Stimulated activated CD4-positive, alpha-beta T cell treated with anti-CD3 and anti-CD28 coated beads, Interleukin-12 subunit alpha, Interleukin-12 subunit beta, amount 100 ng/mL, for 4 hours (primary cell): ENCODE data around the gene KDM6A.
"Not testable (repeated sequence)": the region's sequence is repeated elsewhere in the genome, so short reads cannot be mapped to it uniquely, and the experiment has no call there.

Source experiments
- DNase-seq: peaks from one replicate; pipeline ENCODE4 v3.0.0-alpha.2; 2020

Gene KDM6A

DNA sequence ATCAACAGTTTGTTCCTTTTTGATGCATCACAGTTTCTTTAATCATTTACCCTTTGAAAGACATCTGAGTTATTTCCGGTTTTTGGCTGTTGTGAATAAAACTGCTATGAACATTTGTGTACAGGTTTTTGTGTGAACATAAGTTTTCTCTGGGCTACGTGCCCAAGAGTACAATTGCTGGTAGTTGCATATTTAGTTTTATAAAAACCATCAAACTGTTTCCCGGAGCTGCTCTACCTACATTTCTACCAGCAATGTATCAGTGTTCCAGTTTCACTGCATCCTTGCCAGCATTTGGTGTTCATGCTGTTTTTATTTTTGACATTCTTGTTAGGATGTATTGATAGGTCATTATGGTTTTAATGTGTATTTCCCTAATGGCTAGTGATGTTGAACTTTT, 17.3 kb downstream of the KDM6A start:
- DNase-seq: no peak

DNA sequence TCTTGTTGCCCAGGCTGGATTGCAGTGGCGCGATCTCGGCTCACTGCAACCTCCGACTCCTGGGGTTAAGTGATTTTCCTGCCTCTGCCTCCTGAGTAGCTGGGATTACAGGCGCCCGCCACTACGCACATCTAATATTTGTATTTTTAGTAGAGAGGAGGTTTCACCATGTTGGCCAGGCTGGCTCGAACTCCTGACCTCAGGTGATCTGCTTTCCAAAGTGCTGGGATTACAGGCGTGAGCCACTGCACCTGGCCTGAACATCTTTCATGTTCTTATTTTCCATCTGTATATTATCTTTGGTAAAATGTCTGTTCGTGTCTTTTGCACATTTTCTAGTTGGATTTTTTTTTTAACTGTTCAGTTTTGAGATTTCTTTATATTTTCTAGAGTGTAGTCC, 17.7 kb downstream of the KDM6A start:
- not testable (repeated sequence) for DNase-seq

GRCh38 chrX:44891642-44892041, 18.7 kb downstream of the KDM6A start:
- no peak for DNase-seq

- no peak for DNase-seq
Measured at GRCh38 chrX:44896876-44897186, 23.8 kb downstream of the KDM6A start.

- no peak for DNase-seq
Measured at GRCh38 chrX:44897539-44897938, 24.6 kb downstream of the KDM6A start.

DNA sequence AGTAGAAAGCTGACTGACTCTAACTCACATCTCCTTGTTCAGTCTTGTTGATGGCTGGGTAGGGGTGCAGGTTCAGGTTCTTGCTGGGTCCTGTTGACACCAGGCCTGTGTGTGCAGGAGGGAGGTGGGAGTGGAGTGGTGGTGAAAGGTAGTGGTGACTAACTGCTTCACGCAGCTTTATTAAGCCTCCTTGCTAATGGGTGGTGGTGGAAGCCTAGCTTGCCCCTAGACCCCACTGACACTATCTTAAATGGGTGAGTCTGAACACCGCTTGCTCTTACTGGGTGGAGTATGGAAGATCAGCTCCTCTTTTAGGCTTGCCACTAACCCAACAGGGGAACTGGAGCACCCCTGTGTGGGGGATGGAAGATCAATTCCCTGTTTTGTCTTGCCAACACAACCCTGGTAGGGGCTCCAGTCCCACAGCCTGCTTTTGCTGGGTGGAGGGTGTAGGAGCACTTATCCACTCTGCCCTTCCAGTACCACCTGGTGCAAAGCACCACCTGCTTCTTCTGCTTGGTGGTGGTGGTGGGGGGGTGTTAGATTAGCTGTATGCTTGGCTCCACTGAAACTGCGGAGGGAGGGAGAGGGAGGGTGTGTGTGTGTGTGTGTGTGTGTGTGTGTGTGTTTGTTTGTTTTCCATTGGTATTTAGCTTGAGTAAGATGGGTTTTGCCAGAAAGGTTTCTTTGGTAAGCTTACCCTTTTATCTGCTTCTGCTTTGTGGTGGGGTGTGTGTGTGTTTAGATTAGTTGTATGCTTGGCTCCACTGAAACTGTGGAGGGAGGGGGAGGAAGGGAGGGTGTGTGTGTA, 25.6 kb downstream of the KDM6A start:
- no peak for DNase-seq

GRCh38 chrX:44899946-44900345, 27.0 kb downstream of the KDM6A start:
- no peak for DNase-seq

GRCh38 chrX:44903107-44903506, 30.1 kb downstream of the KDM6A start:
- no peak for DNase-seq

- no peak for DNase-seq
Measured at GRCh38 chrX:44903830-44904530, 31.0 kb downstream of the KDM6A start.

GRCh38 chrX:44904542-44905115, 31.6 kb downstream of the KDM6A start:
- DNase-seq: no peak

- DNase-seq: no peak
Measured at GRCh38 chrX:44906041-44906440, 33.1 kb downstream of the KDM6A start.

- no peak for DNase-seq
Measured at GRCh38 chrX:44906542-44906941, 33.6 kb downstream of the KDM6A start.

DNA sequence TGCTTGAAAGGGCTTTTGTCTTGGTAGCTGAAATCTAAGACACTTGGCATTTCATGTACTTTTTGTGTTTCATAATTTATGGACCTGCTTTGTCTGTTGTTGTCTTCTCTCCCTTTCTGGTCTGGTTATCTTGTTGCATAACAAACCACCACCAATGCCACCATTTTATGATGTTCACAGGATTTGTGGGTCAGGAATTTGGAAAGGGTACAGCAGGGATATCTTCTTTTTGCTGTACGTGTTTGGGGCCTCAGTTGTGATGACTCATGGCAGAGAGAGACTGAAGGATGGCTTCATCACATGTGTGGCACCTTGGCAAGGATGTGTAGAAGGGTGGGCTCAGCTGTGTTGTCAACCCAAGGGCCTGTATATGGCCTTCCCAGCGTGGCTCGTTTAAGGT, 35.2 kb downstream of the KDM6A start:
- no peak for DNase-seq

DNA sequence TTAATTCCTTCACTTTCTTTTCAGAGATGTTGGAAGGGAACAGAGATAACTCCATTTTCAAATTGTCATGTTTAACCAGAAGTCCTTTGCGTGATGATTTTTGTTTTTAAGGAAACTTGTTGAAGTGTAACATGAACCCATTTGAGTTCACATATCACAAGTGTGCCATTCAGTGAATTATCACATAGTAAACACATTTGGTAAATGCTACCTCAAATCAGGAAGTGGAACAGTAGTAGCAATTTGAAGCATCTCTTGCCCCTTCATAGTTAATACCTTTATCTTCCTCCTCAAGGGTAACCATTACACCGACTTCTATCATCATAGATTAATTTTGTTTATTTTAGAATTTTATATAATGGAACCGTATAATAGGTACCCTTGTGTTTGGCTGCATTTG, 35.8 kb downstream of the KDM6A start:
- no peak for DNase-seq

- not testable (repeated sequence) for DNase-seq
Measured at GRCh38 chrX:44910508-44910907, 37.5 kb downstream of the KDM6A start.

- DNase-seq: not testable (repeated sequence)
Measured at GRCh38 chrX:44911074-44911600, 38.1 kb downstream of the KDM6A start.

DNA sequence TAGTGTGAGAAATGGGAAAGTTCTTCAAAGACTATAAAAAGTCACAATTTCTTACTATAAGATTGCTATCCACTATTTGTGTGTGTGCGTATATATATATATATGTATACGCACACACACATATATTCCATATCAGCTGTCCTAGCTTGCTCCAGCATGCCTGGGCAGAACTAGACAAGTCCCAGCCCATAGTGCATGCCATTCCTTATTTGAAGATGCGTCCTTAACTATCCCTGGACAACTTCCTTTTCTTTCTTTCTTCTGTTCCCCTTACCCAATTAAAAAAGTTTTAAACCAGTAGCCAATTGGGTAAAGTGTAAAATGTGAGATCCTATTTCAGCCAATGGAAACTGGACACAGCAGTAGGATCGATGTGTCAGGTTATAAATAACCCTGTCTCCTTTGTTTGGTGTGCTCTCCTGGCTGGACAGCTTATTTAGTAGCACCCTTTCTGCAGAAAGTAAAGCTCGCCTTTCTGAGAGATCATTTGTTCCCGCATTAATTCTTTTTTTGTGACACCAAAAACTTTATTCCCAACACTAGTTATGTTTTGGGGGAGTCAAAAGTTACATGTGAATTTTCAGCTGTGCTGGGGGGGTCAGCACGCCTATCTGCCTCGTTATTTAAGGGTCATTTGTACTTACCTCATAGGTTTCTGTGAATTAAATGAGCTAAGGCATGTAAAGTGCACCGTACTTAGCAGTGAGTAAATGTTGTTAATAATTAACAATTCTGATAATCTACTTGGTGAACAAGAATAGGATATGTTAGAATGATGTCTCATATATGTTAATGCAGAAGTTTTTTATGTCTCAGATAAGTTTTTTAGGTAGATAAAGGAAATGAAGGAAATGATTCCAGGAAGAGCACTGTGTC, 40.9 kb downstream of the KDM6A start:
- no peak for DNase-seq

- DNase-seq: no peak
Measured at GRCh38 chrX:44914532-44915198, 41.7 kb downstream of the KDM6A start.

DNA sequence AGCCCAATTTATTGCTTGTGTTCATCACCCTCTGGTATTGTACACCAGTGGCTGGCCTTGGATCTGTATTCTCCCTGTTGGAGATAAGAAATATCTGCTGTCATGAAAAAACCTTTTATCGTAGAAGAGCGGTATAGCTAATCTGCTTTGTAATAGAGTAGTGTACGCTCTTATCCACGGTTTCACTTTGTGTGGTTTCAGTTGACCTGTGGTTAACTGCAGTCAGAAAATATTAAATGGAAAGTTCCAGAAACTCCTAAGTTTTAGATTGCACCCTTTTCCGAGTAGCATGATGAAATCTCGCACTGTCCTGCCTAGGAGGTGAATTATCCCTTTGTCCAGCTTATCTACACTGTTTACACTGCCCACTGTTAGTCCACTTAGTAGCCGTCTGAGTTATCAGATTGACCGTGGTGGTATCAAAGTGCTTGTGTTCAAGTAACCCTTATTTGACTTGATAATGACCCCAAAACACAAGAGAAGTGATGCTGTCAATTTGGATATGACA, 42.4 kb downstream of the KDM6A start:
- DNase-seq: no peak

GRCh38 chrX:44918722-44919121, 45.7 kb downstream of the KDM6A start:
- no peak for DNase-seq

GRCh38 chrX:44922980-44923379, 50.0 kb downstream of the KDM6A start:
- no peak for DNase-seq

DNA sequence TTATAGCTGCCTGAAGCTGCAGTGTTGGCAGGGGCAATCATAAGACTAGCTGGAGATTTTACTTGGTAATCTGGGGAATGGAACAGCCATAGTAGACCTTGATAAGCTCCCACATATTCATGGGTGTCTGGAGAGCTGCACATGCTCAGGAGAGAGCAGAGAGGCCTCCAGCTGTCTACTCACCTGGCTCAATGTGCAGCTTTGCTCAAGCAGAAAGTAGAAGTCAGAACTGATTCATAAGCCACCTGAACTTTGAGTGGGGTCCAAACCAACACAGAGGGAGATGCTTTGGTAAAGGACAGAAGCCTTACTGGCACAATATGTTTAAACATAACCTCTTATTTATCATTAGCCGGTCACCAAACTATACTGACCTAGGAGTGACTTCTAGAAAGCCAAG, 54.4 kb downstream of the KDM6A start:
- DNase-seq: no peak
